PC-3 (cell line): ENCODE results near the gene NCCRP1. TPM values are rescaled to one million over a fixed set of nuclear protein-coding genes. Genes with fewer than 3 reads are reported as not detected.

ENCODE experiments used
- ATAC-seq: fragments of 200-7000 bp; cut with Tn5 transposase; 2 replicates; pipeline ENCODE4 v1.9.1; 2020; ENCODE audit warnings: mild to moderate bottlenecking, moderate library complexity
- BruUV-seq: library from RNA; stranded (reverse); fragments of 400-500 nt; replicated peaks from 2 replicates; lab custom pipeline; 2021; lab: Mats Ljungman, UMichigan
- CTCF ChIA-PET: fragments of 300-600 bp; sonication (Branson Sonifier 250); formaldehyde crosslinking; loops from one replicate; lab custom pipeline; 2022; ENCODE audit warnings: antibody characterized with exemption; lab: Charles Lee
- POLR2A ChIA-PET: fragments of 300-600 bp; sonication (Branson Sonifier 250); formaldehyde crosslinking; loops from one replicate; lab custom pipeline; 2022; ENCODE audit warnings: antibody characterized with exemption; ENCODE audit not compliant: unreplicated experiment; lab: Charles Lee
- DNase-seq: peaks from one replicate; pipeline ENCODE4 v3.0.0-alpha.2; 2015
- H2AFZ ChIP-seq: fragments of 300-600 bp; sonication (generic); 2 replicates; pipeline ENCODE4 v1.6.0; 2016; ENCODE audit warnings: antibody characterized with exemption, low read length
- H3F3A ChIP-seq: fragments of 300-600 bp; sonication (generic); one replicate; pipeline ENCODE4 v1.6.0; 2017; ENCODE audit warnings: antibody characterized with exemption, low read length, control low read depth, mild to moderate bottlenecking; ENCODE audit not compliant: unreplicated experiment
- H3K27ac ChIP-seq: fragments of 300-600 bp; sonication (generic); 2 replicates; pipeline ENCODE4 v1.5.1; 2016; ENCODE audit warnings: mild to moderate bottlenecking, low read length
- H3K27me3 ChIP-seq: fragments of 300-600 bp; sonication (generic); 2 replicates; pipeline ENCODE4 v1.6.1; 2016; ENCODE audit warnings: low read length, mixed read lengths
- H3K36me3 ChIP-seq: fragments of 300-600 bp; sonication (generic); 2 replicates; pipeline ENCODE4 v1.6.1; 2016; ENCODE audit warnings: low read depth, mixed run types, low read length, mixed read lengths
- H3K4me1 ChIP-seq: fragments of 300-600 bp; sonication (generic); 2 replicates; pipeline ENCODE4 v1.5.1; 2016; ENCODE audit warnings: low read length; ENCODE audit not compliant: insufficient read depth
- H3K4me2 ChIP-seq: fragments of 300-600 bp; sonication (generic); 2 replicates; pipeline ENCODE4 v1.6.0; 2016; ENCODE audit warnings: low read length
- H3K4me3 ChIP-seq: fragments of 300-600 bp; sonication (generic); 2 replicates; pipeline ENCODE4 v1.5.1; 2016; ENCODE audit warnings: mild to moderate bottlenecking, low read length, mixed read lengths
- H3K79me2 ChIP-seq: fragments of 300-600 bp; sonication (generic); 2 replicates; pipeline ENCODE4 v1.6.1; 2017; ENCODE audit warnings: low read length, mixed read lengths
- H3K9ac ChIP-seq: fragments of 300-600 bp; sonication (generic); 2 replicates; pipeline ENCODE4 v1.6.0; 2016; ENCODE audit warnings: mild to moderate bottlenecking, low read length
- H3K9me2 ChIP-seq: fragments of 300-600 bp; sonication (generic); replicated peaks from 2 replicates; pipeline ENCODE4 v1.6.1; 2016; ENCODE audit warnings: mixed run types, low read length, mixed read lengths
- H3K9me3 ChIP-seq: fragments of 300-600 bp; sonication (generic); 2 replicates; pipeline ENCODE4 v1.6.1; 2016; ENCODE audit warnings: low read length, mixed read lengths
- H4K20me1 ChIP-seq: fragments of 300-600 bp; sonication (generic); 2 replicates; pipeline ENCODE4 v1.6.1; 2016; ENCODE audit warnings: low read length, mixed read lengths
- CTCF ChIP-seq: fragments of 300-600 bp; sonication (generic); conservative IDR thresholded peaks from 2 replicates; pipeline ENCODE4 v1.5.1; 2017; ENCODE audit warnings: antibody characterized with exemption, low read depth, mild to moderate bottlenecking, low read length
- EZH2 ChIP-seq: fragments of 300-600 bp; sonication (generic); IDR thresholded peaks from one replicate; pipeline ENCODE4 v1.6.1; 2017; ENCODE audit warnings: antibody characterized with exemption, mild to moderate bottlenecking, low read length; ENCODE audit not compliant: unreplicated experiment
- EZH2phosphoT487 ChIP-seq: fragments of 300-600 bp; sonication (generic); IDR thresholded peaks from 2 replicates; pipeline ENCODE4 v1.6.1; 2018; ENCODE audit warnings: mild to moderate bottlenecking, antibody characterized with exemption, low read length, borderline replicate concordance
- intact Hi-C: fragments of 100-400 bp; cut with micrococcal nuclease; formaldehyde crosslinking; loops from 2 replicates; pipeline ENCODE4 v1.9.0; 2023
- total RNA-seq: library from RNA; depleted of rRNA; stranded (reverse); fragments of >200 nt; gene quantifications from 2 replicates; pipeline ENCODE4 v1.2.3, GENCODE V29; 2014

The NCCRP1 gene
- total RNA-seq, 1 experiment from 2014 or later = 2.2 TPM

GRCh38 chr19:39230096-39230764 is 33.5 kb downstream of the NCCRP1 start:
- POLR2A ChIA-PET = no interaction called here
- Histone ChIP-seq H3K4me2 (no peak overlapping the region), H2AFZ (no peak overlapping the region), H3F3A (no peaks in the 10 kb centered on the region), H3K79me2 (no peaks in the 10 kb centered on the region), H3K27me3 (no peaks in the 10 kb centered on the region), H3K4me1 (no peaks in the 10 kb centered on the region), H3K4me3 (no peak overlapping the region), H3K36me3 (no peaks in the 10 kb centered on the region), H3K27ac (no peak overlapping the region), H3K9me2 (no peaks in the 10 kb centered on the region), H3K9me3 (no peaks in the 10 kb centered on the region), H3K9ac (no peak overlapping the region), H4K20me1 (no peaks in the 10 kb centered on the region)
- intact Hi-C loops = no loop called here
- DNase-seq (no peak), ATAC-seq (no peak)
- CTCF ChIA-PET = no interaction called here
- no peak for TF ChIP-seq EZH2
- TF ChIP-seq CTCF = no peak
- TF ChIP-seq EZH2phosphoT487 = no peak
- no TSS peak for BruUV-seq

GRCh38 chr19:39232708-39233107 is 35.9 kb downstream of the NCCRP1 start:
- Histone ChIP-seq H3K27ac (no peak overlapping the region), H3K4me1 (no peaks in the 10 kb centered on the region), H3K9ac (no peak overlapping the region), H3K4me2 (no peak overlapping the region), H3K9me2 (no peaks in the 10 kb centered on the region), H3K27me3 (no peaks in the 10 kb centered on the region), H3K36me3 (no peaks in the 10 kb centered on the region), H2AFZ (no peak overlapping the region), H3K79me2 (no peaks in the 10 kb centered on the region), H3F3A (no peaks in the 10 kb centered on the region), H3K9me3 (no peaks in the 10 kb centered on the region), H4K20me1 (no peaks in the 10 kb centered on the region), H3K4me3 (no peak overlapping the region)
- POLR2A ChIA-PET = no interaction called here
- ATAC-seq = no peak
- intact Hi-C loops = no loop called here
- no peak for DNase-seq
- TF ChIP-seq CTCF (no peak), EZH2phosphoT487 (no peak), EZH2 (no peak)
- CTCF ChIA-PET = no interaction called here
- BruUV-seq = no TSS peak

- H3K4me1 ChIP-seq = no peaks in the 10 kb centered on the region
- H3K79me2 ChIP-seq = no peaks in the 10 kb centered on the region
- no TSS peak for BruUV-seq
- no peaks in the 10 kb centered on the region for H3K9me3 ChIP-seq
- H4K20me1 ChIP-seq = no peaks in the 10 kb centered on the region
- POLR2A ChIA-PET = no interaction called here
- H3K9ac ChIP-seq = no peak overlapping the region
- no peak overlapping the region for H3K4me2 ChIP-seq
- H3K36me3 ChIP-seq = no peaks in the 10 kb centered on the region
- no peaks in the 10 kb centered on the region for H3F3A ChIP-seq
- no peaks in the 10 kb centered on the region for H3K9me2 ChIP-seq
- no peak overlapping the region for H2AFZ ChIP-seq
- H3K27me3 ChIP-seq = no peaks in the 10 kb centered on the region
- no peak for TF ChIP-seq EZH2
- no peak for TF ChIP-seq EZH2phosphoT487
- TF ChIP-seq CTCF = no peak
- intact Hi-C loops = no loop called here
- DNase-seq (no peak), ATAC-seq (no peak)
- H3K27ac ChIP-seq = no peak overlapping the region
- H3K4me3 ChIP-seq = no peak overlapping the region
- CTCF ChIA-PET = no interaction called here
Measured at GRCh38 chr19:39236527-39236926, 39.8 kb downstream of the NCCRP1 start.
